Activated gamma-delta T cell treated with anti-CD3 and anti-CD28 coated beads, Interleukin-2, amount 50 U/mL, for 16 hours (primary cell): Measurements from ENCODE around the gene PIEZO2.
"Not testable (repeated sequence)": the region's sequence is repeated elsewhere in the genome, so short reads cannot be mapped to it uniquely, and the experiment has no call there.

Source experiments
- DNase-seq: peaks from one replicate; pipeline ENCODE4 v3.0.0-alpha.2; 2020; ENCODE audit warnings: low read depth

The PIEZO2 gene

GRCh38 chr18:10893761-10894160, 255.6 kb downstream of the PIEZO2 start:
- DNase-seq = no peak

- DNase-seq = no peak
Measured at GRCh38 chr18:10893196-10893595, 256.2 kb downstream of the PIEZO2 start.

- no peak for DNase-seq
Measured at GRCh38 chr18:10892786-10893185, 256.6 kb downstream of the PIEZO2 start.

GRCh38 chr18:10890022-10890421, 259.3 kb downstream of the PIEZO2 start:
- no peak for DNase-seq

- DNase-seq = no peak
Measured at GRCh38 chr18:10878703-10879102, 270.7 kb downstream of the PIEZO2 start.

- DNase-seq = no peak
Measured at GRCh38 chr18:10877987-10878386, 271.4 kb downstream of the PIEZO2 start.

- DNase-seq = no peak
Measured at GRCh38 chr18:10875811-10876210, 273.6 kb downstream of the PIEZO2 start.

GRCh38 chr18:10872304-10872703, 277.1 kb downstream of the PIEZO2 start:
- no peak for DNase-seq

GRCh38 chr18:10864722-10865121, 284.6 kb downstream of the PIEZO2 start:
- DNase-seq = no peak

GRCh38 chr18:10863026-10863425, 286.3 kb downstream of the PIEZO2 start:
- no peak for DNase-seq

GRCh38 chr18:10860928-10861327, 288.4 kb downstream of the PIEZO2 start:
- DNase-seq = no peak

GRCh38 chr18:10860382-10860781, 289.0 kb downstream of the PIEZO2 start:
- DNase-seq = no peak

- no peak for DNase-seq
Measured at GRCh38 chr18:10858477-10858876, 290.9 kb downstream of the PIEZO2 start.

GRCh38 chr18:10856132-10856531, 293.2 kb downstream of the PIEZO2 start:
- no peak for DNase-seq

- no peak for DNase-seq
Measured at GRCh38 chr18:10852385-10853303, 296.7 kb downstream of the PIEZO2 start.

- no peak for DNase-seq
Measured at GRCh38 chr18:10851824-10852319, 297.5 kb downstream of the PIEZO2 start.

GRCh38 chr18:10850840-10851239, 298.5 kb downstream of the PIEZO2 start:
- DNase-seq = no peak

GRCh38 chr18:10850216-10850615, 299.2 kb downstream of the PIEZO2 start:
- DNase-seq = no peak

- no peak for DNase-seq
Measured at GRCh38 chr18:10847907-10848306, 301.5 kb downstream of the PIEZO2 start.

- no peak for DNase-seq
Measured at GRCh38 chr18:10847408-10847790, 302.0 kb downstream of the PIEZO2 start.

GRCh38 chr18:10846657-10847407, 302.5 kb downstream of the PIEZO2 start:
- DNase-seq = no peak

GRCh38 chr18:10846035-10846434, 303.3 kb downstream of the PIEZO2 start:
- DNase-seq = not testable (repeated sequence)

GRCh38 chr18:10843565-10843964, 305.8 kb downstream of the PIEZO2 start:
- DNase-seq = no peak
